Breast epithelium (tissue), 4 donors: Measurements from ENCODE around the gene CDKN2A. TPM values are rescaled to one million over a fixed set of nuclear protein-coding genes. Genes with fewer than 3 reads are reported as not detected.

Experiments
- DNase-seq, 2 donors: peaks; one replicate each; pipeline ENCODE4 v3.0.0-alpha.2; 2019; ENCODE audit warnings: low spot score in 2 of 2
- H3K27ac ChIP-seq, 2 donors: fragments of 200-600 bp; sonication (generic) in 1 of 2; one replicate each; pipeline ENCODE4 v1.5.1; 2016 to 2019; ENCODE audit warnings: mild to moderate bottlenecking in 1 of 2
- H3K27me3 ChIP-seq, 2 donors: fragments of 200-600 bp; sonication (generic) in 1 of 2; one replicate each; pipeline versions ENCODE4 v1.5.1 to v1.6.0; 2017 to 2019; ENCODE audit warnings: control low read depth in 1 of 2, mild to moderate bottlenecking in 1 of 2
- H3K36me3 ChIP-seq: fragments of 200-600 bp; one replicate; pipeline ENCODE4 v1.5.1; 2019
- H3K4me1 ChIP-seq, 2 donors: fragments of 200-600 bp; sonication (generic); one replicate each; pipeline ENCODE4 v1.5.1; 2016 to 2019; ENCODE audit warnings: control low read depth in 1 of 2
- H3K4me3 ChIP-seq, 3 donors: fragments of 200-600 bp; sonication (generic); 1 replicate in 2 of 3; 2 replicates in 1 of 3; pipeline ENCODE4 v1.5.1; 2016 to 2019; ENCODE audit warnings: mild to moderate bottlenecking in 3 of 3, moderate library complexity in 2 of 3
- H3K9me3 ChIP-seq, 2 donors: fragments of 200-600 bp; sonication (generic) in 1 of 2; one replicate each; pipeline ENCODE4 v1.5.1; 2016 to 2019; ENCODE audit warnings: control low read depth in 1 of 2
- CTCF ChIP-seq, 3 donors: fragments of 450-650 bp; IDR thresholded peaks; one replicate each; pipeline ENCODE4 v1.5.1; 2016 to 2017; ENCODE audit warnings: antibody characterized with exemption in 3 of 3, mild to moderate bottlenecking in 3 of 3, moderate library complexity in 3 of 3
- POLR2A ChIP-seq: fragments of 450-650 bp; IDR thresholded peaks from one replicate; pipeline ENCODE4 v1.6.1; 2016; ENCODE audit warnings: antibody characterized with exemption, mild to moderate bottlenecking, moderate library complexity
- POLR2AphosphoS5 ChIP-seq, 3 donors: sonication (generic); formaldehyde crosslinking; IDR thresholded peaks; one replicate each; pipeline ENCODE4 v1.6.1; 2017; ENCODE audit warnings: antibody characterized with exemption in 3 of 3
- intact Hi-C: fragments of 100-400 bp; cut with DNase I; formaldehyde crosslinking; loops from one replicate; pipeline ENCODE4 v1.15.1; 2023; ENCODE audit warnings: low total_unique reads
- total RNA-seq, 3 donors: library from RNA; depleted of rRNA; stranded (reverse); fragments of >200 nt; gene quantifications; one replicate each; pipeline ENCODE4 v1.1.0, GENCODE V29; 2016

CDKN2A gene
- total RNA-seq, 3 donors from 2014 or later, result 0.80 to 19.3 (median 3.5) TPM

DNA sequence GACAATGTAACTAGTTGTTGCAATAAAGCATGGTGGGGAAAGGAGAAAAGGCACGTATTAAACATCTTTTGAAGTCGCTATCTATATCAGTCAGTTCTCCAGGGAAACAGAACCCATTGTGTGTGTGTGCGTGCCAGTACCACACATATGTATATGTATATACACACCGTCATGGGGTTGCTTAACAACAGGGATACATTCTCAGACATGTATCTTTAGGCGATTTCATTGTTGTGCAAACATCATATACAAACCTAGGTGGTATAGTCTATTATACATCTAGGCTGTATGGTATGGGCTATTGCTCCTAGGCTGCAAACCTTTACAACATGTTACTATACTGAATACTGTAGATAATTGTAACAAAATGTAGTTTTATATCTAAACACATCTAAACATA lies 2.7 kb upstream of the CDKN2A start:
- intact Hi-C loops, result no loop called here

DNA sequence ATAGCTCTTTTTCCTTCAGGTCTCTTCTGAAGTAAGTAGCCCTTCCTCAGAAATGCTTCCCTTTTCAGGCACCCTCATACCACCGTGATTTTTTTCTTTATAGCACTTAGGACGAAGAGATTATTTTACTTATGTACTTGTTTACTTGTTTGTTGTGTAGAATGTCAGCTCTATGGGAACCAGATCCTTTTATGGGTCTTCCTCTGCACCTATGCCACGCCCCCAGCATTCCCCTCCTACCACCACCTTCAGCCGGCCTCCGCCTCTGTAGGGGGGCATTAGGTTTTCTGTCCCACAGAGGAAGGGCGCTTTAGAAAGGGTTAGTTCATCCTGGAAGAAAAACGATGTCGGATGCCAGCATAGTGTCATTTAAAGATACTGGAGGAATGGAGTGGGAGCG lies 2.2 kb upstream of the CDKN2A start:
- Histone ChIP-seq H3K27ac (no peak overlapping the region), H3K4me3 (no peak overlapping the region), H3K4me1 (no peaks in the 10 kb centered on the region), H3K27me3 (peaks cover 0 to 7% of the 10 kb centered on the region in 2 donors), H3K36me3 (no peaks in the 10 kb centered on the region), H3K9me3 (no peaks in the 10 kb centered on the region)
- no peak for TF ChIP-seq POLR2AphosphoS5 (IDR thresholded peaks at IDR 0.05)
- DNase-seq, result no peak
- intact Hi-C loops, result no loop called here

More for the DNA sequence above, 2.7 kb upstream of the CDKN2A start:
- H3K27me3 ChIP-seq, result peaks cover 0 to 6% of the 10 kb centered on the region in 2 donors
- TF ChIP-seq POLR2A (no peak), CTCF (IDR thresholded peaks at IDR 0.05) (no peak), POLR2AphosphoS5 (IDR thresholded peaks at IDR 0.05) (no peak)
- H3K36me3 ChIP-seq, result no peaks in the 10 kb centered on the region
- H3K4me3 ChIP-seq, result no peak overlapping the region
- no peak overlapping the region for H3K27ac ChIP-seq
- no peaks in the 10 kb centered on the region for H3K9me3 ChIP-seq
- H3K4me1 ChIP-seq, result no peaks in the 10 kb centered on the region
- DNase-seq, result no peak

- Histone ChIP-seq H3K4me1 (no peaks in the 10 kb centered on the region), H3K4me3 (peak overlapping the region; percentile 78 to 92 (median 80)), H3K27ac (peak overlapping the region; percentile 56 to 81), H3K36me3 (no peaks in the 10 kb centered on the region), H3K27me3 (peaks cover 0 to 10% of the 10 kb centered on the region in 2 donors), H3K9me3 (no peaks in the 10 kb centered on the region)
- intact Hi-C loops, result no loop called here
- no peak for DNase-seq
- TF ChIP-seq POLR2AphosphoS5 (IDR thresholded peaks at IDR 0.05) (no peak), CTCF (IDR thresholded peaks at IDR 0.05) (no peak), POLR2A (no peak)
These were observed 1.6 kb upstream of the CDKN2A start for GRCh38 chr9:21995666-21996398.

GRCh38 chr9:21995006-21995665 lies 944 bp upstream of the CDKN2A start:
- DNase-seq, result peak in 1 of 2 donors; percentile 37
- intact Hi-C loops, result no loop called here
- Histone ChIP-seq H3K36me3 (no peaks in the 10 kb centered on the region), H3K4me1 (no peaks in the 10 kb centered on the region), H3K4me3 (peak overlapping the region; percentile 78 to 92 (median 80)), H3K27me3 (peaks cover 0 to 16% of the 10 kb centered on the region in 2 donors), H3K9me3 (no peaks in the 10 kb centered on the region), H3K27ac (peak overlapping the region; percentile 56 to 81)
- peak in 1 of 3 donors; percentile 16 for TF ChIP-seq CTCF (IDR thresholded peaks at IDR 0.05)
- peak in 1 of 3 donors; percentile 32 for TF ChIP-seq POLR2AphosphoS5 (IDR thresholded peaks at IDR 0.05)
- no peak for TF ChIP-seq POLR2A

DNA sequence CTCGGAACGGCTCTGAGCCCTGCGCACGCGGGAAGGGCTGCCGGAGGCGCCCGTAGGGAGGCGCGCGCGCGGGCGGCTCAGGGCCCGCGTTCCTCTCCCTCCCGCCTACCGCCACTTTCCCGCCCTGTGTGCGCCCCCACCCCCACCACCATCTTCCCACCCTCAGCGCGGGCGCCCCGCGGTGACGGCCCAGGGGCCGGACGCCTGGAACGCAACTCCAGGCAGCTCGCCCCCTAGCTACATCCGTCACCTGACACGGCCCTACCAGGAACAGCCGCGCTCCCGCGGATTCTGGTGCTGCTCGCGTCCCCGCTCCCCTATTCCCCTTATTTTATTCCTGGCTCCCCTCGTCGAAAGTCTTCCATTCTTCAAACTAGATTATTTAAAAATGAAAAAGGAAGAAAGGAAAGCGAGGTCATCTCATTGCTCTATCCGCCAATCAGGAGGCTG lies 389 bp upstream of the CDKN2A start, which contains the start of gene CDKN2B-AS1:
TSS of gene CDKN2B-AS1 (plus strand) at position 236 of the 450 bp plus-strand sequence.
- Histone ChIP-seq H3K27me3 (peaks cover 0 to 22% of the 10 kb centered on the region in 2 donors), H3K27ac (peak within 1 kb of the TSS; percentile 56 to 81), H3K4me1 (no peaks in the 10 kb centered on the region), H3K36me3 (no peaks in the 10 kb centered on the region), H3K4me3 (peak within 1 kb of the TSS; percentile 78 to 92 (median 80)), H3K9me3 (no peaks in the 10 kb centered on the region)
- no peak for DNase-seq
- TF ChIP-seq CTCF (IDR thresholded peaks at IDR 0.05), result no peak
- no peak for TF ChIP-seq POLR2AphosphoS5 (IDR thresholded peaks at IDR 0.05)
- no peak for TF ChIP-seq POLR2A
- intact Hi-C loops, result no loop called here
